H1 (cell line): ENCODE measurements around the gene GP1BB. TPM values are rescaled to one million over a fixed set of nuclear protein-coding genes. Genes with fewer than 3 reads are reported as not detected.

Source experiments
- CTCF ChIA-PET: fragments of 300-600 bp; sonication (Branson Sonifier 250); formaldehyde crosslinking; loops from one replicate; lab custom pipeline; 2021; ENCODE audit not compliant: partially characterized antibody; lab: Charles Lee
- POLR2A ChIA-PET: fragments of 300-600 bp; sonication (Branson Sonifier 250); formaldehyde crosslinking; loops from one replicate; lab custom pipeline; 2021; ENCODE audit warnings: inconsistent platforms; ENCODE audit not compliant: partially characterized antibody; lab: Charles Lee
- DNase-seq, 2 experiments: peaks; one replicate each; pipeline versions ENCODE4 v3.0.0 to v3.0.0-alpha.2; 2010 to 2022; ENCODE audit warnings: low spot score in 2 of 2, low read depth in 1 of 2, mixed read lengths in 1 of 2
- FAIRE-seq: peaks from 2 replicates; lab custom pipeline; 2011; peaks lifted over from hg19 to GRCh38; lab: Jason Lieb, UNC
- H2AFZ ChIP-seq: 2 replicates; pipeline ENCODE4 v1.8.1; 2012; ENCODE audit warnings: low read length, inconsistent platforms
- H2AK5ac ChIP-seq: 2 replicates; pipeline ENCODE4 v1.6.1; 2013; ENCODE audit warnings: low read depth, low read length
- H2BK120ac ChIP-seq: replicated peaks from 2 replicates; pipeline ENCODE3; 2013; ENCODE audit warnings: low read depth, low read length, inconsistent platforms
- H2BK12ac ChIP-seq: 2 replicates; pipeline ENCODE4 v1.6.1; 2013; ENCODE audit warnings: low read depth, low read length
- H2BK15ac ChIP-seq: 2 replicates; pipeline ENCODE4 v1.6.1; 2013; ENCODE audit warnings: low read length
- H2BK20ac ChIP-seq: 2 replicates; pipeline ENCODE4 v1.6.1; 2013; ENCODE audit warnings: low read length
- H2BK5ac ChIP-seq: 2 replicates; pipeline ENCODE4 v1.6.1; 2013; ENCODE audit warnings: low read depth, low read length
- H3K14ac ChIP-seq: 2 replicates; pipeline ENCODE4 v1.6.1; 2013; ENCODE audit warnings: inconsistent platforms; ENCODE audit not compliant: insufficient read length
- H3K18ac ChIP-seq: 2 replicates; pipeline ENCODE4 v1.6.1; 2013; ENCODE audit warnings: low read length; ENCODE audit errors: extremely low read depth
- H3K23ac ChIP-seq: 2 replicates; pipeline ENCODE4 v1.6.1; 2013; ENCODE audit warnings: inconsistent platforms; ENCODE audit not compliant: insufficient read length
- H3K23me2 ChIP-seq: 2 replicates; pipeline ENCODE4 v1.6.1; 2013; ENCODE audit warnings: low read depth, low read length
- H3K27ac ChIP-seq: 2 replicates; pipeline ENCODE4 v1.6.1; 2011; ENCODE audit warnings: low read depth, low read length, inconsistent platforms
- H3K27me3 ChIP-seq, 4 experiments: replicated peaks in 1 of 4; 1 replicate in 1 of 4; 2 replicates in 3 of 4; pipeline versions ENCODE4 v1.6.1 to v1.8.1; 2011 to 2013; ENCODE audit warnings: low read length in 3 of 4, mild to moderate bottlenecking in 3 of 4, inconsistent platforms in 2 of 4, mixed read lengths in 2 of 4, moderate library complexity in 1 of 4; ENCODE audit not compliant: control insufficient read depth in 3 of 4, insufficient read depth in 3 of 4; ENCODE audit errors: extremely low read depth in 1 of 4
- H3K36me3 ChIP-seq, 4 experiments: 2 replicates each; pipeline versions ENCODE4 v1.6.1 to v1.8.1; 2011 to 2013; ENCODE audit warnings: mild to moderate bottlenecking in 4 of 4, low read length in 3 of 4, moderate library complexity in 2 of 4, control low read depth in 1 of 4, inconsistent platforms in 1 of 4; ENCODE audit not compliant: insufficient read depth in 4 of 4, control insufficient read depth in 2 of 4
- H3K4ac ChIP-seq: replicated peaks from 2 replicates; pipeline ENCODE3; 2013; ENCODE audit warnings: low read length, low read depth, mixed read lengths, inconsistent platforms; ENCODE audit not compliant: insufficient read length
- H3K4me1 ChIP-seq, 4 experiments: replicated peaks in 1 of 4; 1 replicate in 1 of 4; 2 replicates in 3 of 4; pipeline versions ENCODE4 v1.6.1 to v1.8.1; 2011 to 2013; ENCODE audit warnings: low read length in 3 of 4, inconsistent platforms in 2 of 4, mixed read lengths in 1 of 4; ENCODE audit not compliant: insufficient read depth in 4 of 4, control insufficient read depth in 3 of 4
- H3K4me2 ChIP-seq, 2 experiments: 2 replicates each; pipeline versions ENCODE4 v1.6.1 to v1.8.1; 2011 to 2013; ENCODE audit warnings: low read depth in 2 of 2, low read length in 2 of 2, control low read depth in 1 of 2, inconsistent platforms in 1 of 2, mild to moderate bottlenecking in 1 of 2; ENCODE audit not compliant: insufficient read depth in 1 of 2
- H3K4me3 ChIP-seq, 4 experiments: fragments of 200-600, 300-600 bp in 1 of 4; sonication (generic), shearing (Covaris generic), sonication (Bioruptor Twin) in 1 of 4; 2 replicates each; pipeline versions ENCODE4 v1.5.1 to v1.8.1; 2011 to 2016; ENCODE audit warnings: low read length in 4 of 4, low read depth in 3 of 4, control low read depth in 2 of 4, inconsistent platforms in 2 of 4, mild to moderate bottlenecking in 2 of 4, mixed read lengths in 1 of 4, moderate library complexity in 1 of 4; ENCODE audit not compliant: insufficient read depth in 2 of 4; ENCODE audit errors: extremely low read depth in 1 of 4
- H3K56ac ChIP-seq: replicated peaks from 2 replicates; pipeline ENCODE3; 2013; ENCODE audit warnings: low read depth, mild to moderate bottlenecking, mixed read lengths, low read length, inconsistent platforms; ENCODE audit not compliant: insufficient read length
- H3K79me1 ChIP-seq: 2 replicates; pipeline ENCODE4 v1.6.1; 2013; ENCODE audit warnings: low read depth, low read length, control low read depth
- H3K79me2 ChIP-seq, 2 experiments: 2 replicates each; pipeline versions ENCODE4 v1.6.1 to v1.8.1; 2012 to 2013; ENCODE audit warnings: low read length in 2 of 2, mild to moderate bottlenecking in 2 of 2, inconsistent platforms in 1 of 2; ENCODE audit not compliant: insufficient read depth in 2 of 2, control insufficient read depth in 1 of 2
- H3K9ac ChIP-seq, 4 experiments: replicated peaks in 1 of 4; 1 replicate in 1 of 4; 2 replicates in 3 of 4; pipeline versions ENCODE4 v1.6.1 to v1.8.1; 2011 to 2013; ENCODE audit warnings: low read depth in 3 of 4, low read length in 3 of 4, control low read depth in 2 of 4, mild to moderate bottlenecking in 2 of 4, moderate library complexity in 2 of 4, inconsistent platforms in 1 of 4; ENCODE audit errors: extremely low read depth in 1 of 4
- H3K9me3 ChIP-seq, 2 experiments: 2 replicates each; pipeline versions ENCODE4 v1.6.1 to v1.8.1; 2012 to 2013; ENCODE audit warnings: mild to moderate bottlenecking in 2 of 2, moderate library complexity in 2 of 2, control low read depth in 1 of 2, inconsistent platforms in 1 of 2, low read depth in 1 of 2, low read length in 1 of 2, mixed read lengths in 1 of 2; ENCODE audit not compliant: insufficient read depth in 2 of 2
- H4K20me1 ChIP-seq, 2 experiments: replicated peaks in 1 of 2; 2 replicates each; pipeline versions ENCODE3 to v1.8.1; 2011 to 2013; ENCODE audit warnings: inconsistent platforms in 2 of 2, low read length in 2 of 2, mild to moderate bottlenecking in 1 of 2; ENCODE audit not compliant: insufficient read depth in 2 of 2, control insufficient read depth in 1 of 2
- H4K5ac ChIP-seq: 2 replicates; pipeline ENCODE4 v1.6.1; 2013; ENCODE audit warnings: low read length, low read depth, mixed read lengths, inconsistent platforms; ENCODE audit not compliant: insufficient read length
- H4K8ac ChIP-seq: 2 replicates; pipeline ENCODE4 v1.8.0; 2013; ENCODE audit warnings: mild to moderate bottlenecking, moderate library complexity, low read length, inconsistent platforms; ENCODE audit not compliant: insufficient read depth; ENCODE audit errors: extremely low read depth
- H4K91ac ChIP-seq: replicated peaks from 2 replicates; pipeline ENCODE3; 2013; ENCODE audit warnings: low read length, mixed read lengths, inconsistent platforms; ENCODE audit not compliant: insufficient read length
- FOSL1 ChIP-seq: IDR thresholded peaks from 2 replicates; pipeline ENCODE4 v1.6.1; 2011; ENCODE audit warnings: mild to moderate bottlenecking, low read depth, low read length, moderate library complexity; ENCODE audit not compliant: insufficient read depth
- SUZ12 ChIP-seq: fragments of 200-600 bp; sonication (generic); IDR thresholded peaks from 2 replicates; pipeline ENCODE4 v1.6.1; 2012; ENCODE audit warnings: mild to moderate bottlenecking, inconsistent platforms, low read length, moderate library complexity, mixed read lengths
- TEAD4 ChIP-seq: IDR thresholded peaks from 2 replicates; pipeline ENCODE4 v1.6.1; 2012; ENCODE audit warnings: low read depth, low read length, inconsistent platforms, mixed read lengths
- WGBS, 2 experiments: shearing (Covaris generic) in 1 of 2; methylation state at CpG; one replicate each; pipeline versions ENCODE4 v1.1.6 to v1.1.7; 2013 to 2015; ENCODE audit warnings: low lambda C conversion rate in 2 of 2, mixed read lengths in 2 of 2, inconsistent platforms in 1 of 2, low coverage in 1 of 2, missing lambda C conversion rate in 1 of 2; ENCODE audit not compliant: insufficient replicate concordance in 2 of 2, insufficient coverage in 1 of 2, insufficient read length in 1 of 2; ENCODE audit errors: extremely low coverage in 1 of 2, missing lambda C conversion rate in 1 of 2; 5-methylcytosine and 5-hydroxymethylcytosine counted together
- polyA plus RNA-seq, 7 experiments: library from polyadenylated mRNA; depleted of rRNA in 3 of 7; stranded (reverse) in 5 of 7; unstranded in 2 of 7; fragments of >200 nt in 5 of 7; fragments of 200-250 nt in 2 of 7; gene quantifications; 1 replicate in 5 of 7; 2 replicates in 1 of 7; 4 replicates in 1 of 7; pipeline versions ENCODE4 v1.2.1 to v1.2.3, GENCODE V29; 2011 to 2013; ENCODE audit warnings: missing spikeins in 2 of 7, mixed read lengths in 2 of 7
- total RNA-seq: library from RNA; stranded (reverse); fragmentation: NEBNext Ultra II Directional; extraction: Animal tissue kit (Norgen Biotek cat#: 25700); gene quantifications from 2 replicates; pipeline ENCODE4 v1.2.1, GENCODE V29; 2021

The GP1BB gene
- total and polyA plus RNA-seq, 2 of the 8 experiments (the other 6 are each of a cell fraction or from before 2014, with no cell fraction given), result 0.36 TPM; not detected in 1

DNA sequence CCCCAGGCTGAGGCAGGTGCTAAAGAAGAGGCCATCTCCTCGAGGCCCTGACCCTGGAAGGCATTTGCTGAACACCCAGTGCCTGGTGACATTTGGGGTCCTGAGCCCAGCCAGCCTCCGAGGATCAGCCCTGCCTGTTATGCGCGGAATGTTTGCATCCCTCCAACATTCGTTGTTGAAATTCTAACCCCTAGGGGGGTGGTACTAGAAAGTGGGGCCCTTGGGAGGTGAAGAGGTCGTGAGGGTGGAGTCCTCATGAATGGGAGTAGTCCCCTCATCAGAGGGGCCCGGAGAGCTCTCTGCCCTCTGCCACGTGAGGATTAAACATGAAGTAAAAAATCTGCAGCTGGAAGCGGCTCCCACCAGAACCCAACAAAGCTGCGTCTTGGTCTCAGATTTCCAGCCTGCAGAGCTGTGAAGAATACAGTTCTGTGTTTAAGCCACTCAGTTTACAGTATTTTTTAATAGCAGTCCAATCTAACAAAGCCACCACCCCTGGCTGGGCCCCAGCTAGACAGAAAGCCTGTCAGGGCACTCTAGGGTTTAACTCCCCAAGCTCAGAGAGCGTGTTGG is 44.3 kb upstream of the GP1BB start:
- H2BK20ac ChIP-seq, result no peak overlapping the region
- H3K4me1 ChIP-seq, result peaks cover 0 to 3% (median 0%) of the 10 kb centered on the region in 4 experiments; a peak in 3 of 7 replicates
- H3K79me2 ChIP-seq, result no peaks in the 10 kb centered on the region
- H3K9ac ChIP-seq, result no peak overlapping the region
- no peak overlapping the region for H3K23ac ChIP-seq
- H3K4me2 ChIP-seq, result no peak overlapping the region
- H3K56ac ChIP-seq, result no peak overlapping the region
- no peaks in the 10 kb centered on the region for H3K36me3 ChIP-seq
- no peak overlapping the region for H2BK15ac ChIP-seq
- H3K18ac ChIP-seq, result no peak overlapping the region
- TF ChIP-seq FOSL1, result no peak
- peak; percentile 84 for TF ChIP-seq TEAD4
- TF ChIP-seq SUZ12, result 0 out of 2 replicates have a peak, but pooled peaks have one; percentile 18
- TF ChIP-seq, all 59 proteins: peak for 2
- no peak overlapping the region for H2BK120ac ChIP-seq
- 73% methylated on average over 10 of the region's 11 CpGs; no CpG with 5 or more reads in 1 of the 2 experiments for WGBS, 2 experiments
- H3K4me3 ChIP-seq, result no peak overlapping the region
- H3K23me2 ChIP-seq, result no peaks in the 10 kb centered on the region
- no peak overlapping the region for H2AFZ ChIP-seq
- H3K79me1 ChIP-seq, result no peaks in the 10 kb centered on the region
- DNase-seq (no peak), FAIRE-seq (no peak)
- H3K27ac ChIP-seq, result no peak overlapping the region
- CTCF ChIA-PET, result interaction anchor here (0.7 to 8.2 kb wide), 35 partner anchors 11 to 742 kb away, joined by 3 to 76 read pairs (median 6); partner anchors contain the start of gene GP1BB
- peak overlapping the region; percentile 44; the same call in 1 of the 2 replicates for H2BK12ac ChIP-seq
- no peak overlapping the region for H4K5ac ChIP-seq
- no peak overlapping the region for H4K8ac ChIP-seq
- POLR2A ChIA-PET, result interaction anchor here (0.8 to 1.8 kb wide), 4 partner anchors 13 to 45 kb away, joined by 3 to 7 read pairs (median 4); no protein-coding TSS in a partner anchor
- no peak overlapping the region for H2BK5ac ChIP-seq
- H3K4ac ChIP-seq, result no peak overlapping the region
- no peak overlapping the region for H4K91ac ChIP-seq
- H2AK5ac ChIP-seq, result 0 out of 2 replicates have a peak overlapping the region, but pooled peaks have one; percentile 48
- no peak overlapping the region for H3K14ac ChIP-seq
- no peaks in the 10 kb centered on the region for H4K20me1 ChIP-seq
- no peaks in the 10 kb centered on the region for H3K9me3 ChIP-seq
- no peaks in the 10 kb centered on the region; a peak in 2 of 7 replicates for H3K27me3 ChIP-seq
